HepG2 (cell line): ENCODE results near the gene HMGCS2. TPM values are rescaled to one million over a fixed set of nuclear protein-coding genes. Genes with fewer than 3 reads are reported as not detected.

Experiments used
- ATAC-seq: fragments of 200-7000 bp; cut with Tn5 transposase; 3 replicates; pipeline ENCODE4 v1.9.1; 2020; ENCODE audit warnings: mild to moderate bottlenecking, moderate library complexity
- BruUV-seq: library from RNA; stranded (reverse); fragments of 400-500 nt; replicated peaks from 2 replicates; lab custom pipeline; 2021; lab: Mats Ljungman, UMichigan
- CTCF ChIA-PET: fragments of 300-600 bp; formaldehyde crosslinking; extraction: SDS; loops from one replicate; lab custom pipeline; 2021; ENCODE audit warnings: low total read pairs, inconsistent platforms, low intra/inter-chr PET ratio; lab: Yijun Ruan, JAX
- POLR2A ChIA-PET: fragments of 350-600 bp; sonication (Branson Sonifier 250); formaldehyde crosslinking; loops from one replicate; lab custom pipeline; 2020; ENCODE audit warnings: antibody characterized with exemption, inconsistent platforms; lab: Yijun Ruan, JAX
- DNase-seq: peaks from one replicate; pipeline ENCODE4 v3.0.0-alpha.2; 2015; ENCODE audit warnings: low spot score
- FAIRE-seq: peaks from 3 replicates; lab custom pipeline; 2011; peaks lifted over from hg19 to GRCh38; lab: Jason Lieb, UNC
- H2AFZ ChIP-seq: one replicate; pipeline ENCODE4 v1.6.1; 2011; ENCODE audit warnings: low read length, inconsistent platforms
- H3K27ac ChIP-seq: fragments of 300-600 bp; 3 replicates; pipeline ENCODE4 v1.8.0; 2011; ENCODE audit warnings: mixed run types, mild to moderate bottlenecking, mixed read lengths, low read length, inconsistent platforms; ENCODE audit not compliant: insufficient read depth; ENCODE audit errors: extremely low read length
- H3K27me3 ChIP-seq, 2 experiments: fragments of 200-600 bp in 1 of 2; 2 replicates in 1 of 2; 3 replicates in 1 of 2; pipeline versions ENCODE4 v1.6.0 to v1.8.0; 2011; ENCODE audit warnings: low read length in 2 of 2, mild to moderate bottlenecking in 2 of 2, moderate library complexity in 2 of 2, inconsistent platforms in 1 of 2; ENCODE audit not compliant: insufficient read depth in 2 of 2, control insufficient read depth in 1 of 2
- H3K36me3 ChIP-seq, 2 experiments: fragments of 200-600 bp in 1 of 2; replicated peaks in 1 of 2; 2 replicates in 1 of 2; 3 replicates in 1 of 2; pipeline versions ENCODE4 v1.5.1 to v1.8.0; 2011; ENCODE audit warnings: low read length in 2 of 2, inconsistent platforms in 1 of 2; ENCODE audit not compliant: insufficient read depth in 2 of 2, control insufficient read depth in 1 of 2
- H3K4me1 ChIP-seq: 2 replicates; pipeline ENCODE4 v1.5.1; 2012; ENCODE audit warnings: low read length, inconsistent platforms; ENCODE audit not compliant: insufficient read depth
- H3K4me2 ChIP-seq: 2 replicates; pipeline ENCODE4 v1.6.0; 2011; ENCODE audit warnings: low read depth, low read length, inconsistent platforms
- H3K4me3 ChIP-seq, 3 experiments: fragments of 200-600 bp in 1 of 3; sonication (generic), shearing (Covaris generic) in 1 of 3; replicated peaks in 1 of 3; 2 replicates each; pipeline ENCODE4 v1.5.1; 2011 to 2016; ENCODE audit warnings: low read length in 3 of 3, inconsistent platforms in 2 of 3, low read depth in 2 of 3, mild to moderate bottlenecking in 2 of 3, control low read depth in 1 of 3, mixed read lengths in 1 of 3; ENCODE audit not compliant: insufficient read depth in 1 of 3
- H3K79me2 ChIP-seq: one replicate; pipeline ENCODE4 v1.6.1; 2011; ENCODE audit warnings: low read length, inconsistent platforms; ENCODE audit not compliant: insufficient read depth
- H3K9ac ChIP-seq: 2 replicates; pipeline ENCODE4 v1.6.0; 2011; ENCODE audit warnings: mild to moderate bottlenecking, low read depth, low read length, inconsistent platforms; ENCODE audit not compliant: insufficient read depth
- H3K9me3 ChIP-seq: 2 replicates; pipeline ENCODE4 v1.5.1; 2012; ENCODE audit warnings: mild to moderate bottlenecking, low read length
- H4K20me1 ChIP-seq: 2 replicates; pipeline ENCODE4 v1.6.0; 2011; ENCODE audit warnings: inconsistent platforms, mild to moderate bottlenecking, low read length, moderate library complexity; ENCODE audit not compliant: insufficient read depth
- ELF4 ChIP-seq: sonication (generic); formaldehyde crosslinking; IDR thresholded peaks from 2 replicates; pipeline ENCODE4 v1.5.0; 2020; ENCODE audit warnings: missing genetic modification reagents, mild to moderate bottlenecking, moderate library complexity, borderline replicate concordance
- HOXA5 ChIP-seq: sonication (generic); formaldehyde crosslinking; IDR thresholded peaks from 2 replicates; pipeline ENCODE4 v1.4.0; 2020; ENCODE audit warnings: missing genetic modification reagents
- HOXD1 ChIP-seq: sonication (generic); formaldehyde crosslinking; IDR thresholded peaks from 2 replicates; pipeline ENCODE4 v1.5.0; 2020; ENCODE audit warnings: missing genetic modification reagents
- NFYC ChIP-seq: IDR thresholded peaks from 2 replicates; pipeline ENCODE4 v1.6.1; 2016; ENCODE audit warnings: missing genetic modification reagents, missing compliant biosample characterization
- PTBP1 ChIP-seq: fragments of 200-400 bp; formaldehyde crosslinking; IDR thresholded peaks from 2 replicates; pipeline ENCODE4 v1.6.1; 2018; ENCODE audit warnings: low read length, low read depth; ENCODE audit not compliant: poor library complexity, severe bottlenecking
- SOX13 ChIP-seq, 3 experiments: fragments of 450-650 bp in 1 of 3; sonication (generic) in 1 of 3; formaldehyde crosslinking in 1 of 3; IDR thresholded peaks in 2 of 3; conservative IDR thresholded peaks in 1 of 3; 2 replicates each; pipeline versions ENCODE4 v1.5.0 to v1.6.1; 2016 to 2020; ENCODE audit warnings: antibody characterized with exemption in 1 of 3, mild to moderate bottlenecking in 1 of 3, missing compliant biosample characterization in 1 of 3, missing genetic modification reagents in 1 of 3, moderate library complexity in 1 of 3
- ZFP36L2 ChIP-seq: sonication (generic); formaldehyde crosslinking; IDR thresholded peaks from 2 replicates; pipeline ENCODE4 v1.4.0; 2020; ENCODE audit warnings: missing genetic modification reagents
- WGBS: methylation state at CpG from one replicate; pipeline ENCODE4 v1.1.6; 2017; ENCODE audit warnings: low lambda C conversion rate; 5-methylcytosine and 5-hydroxymethylcytosine counted together
- in situ Hi-C: cut with HindIII; loops from 2 replicates; pipeline ENCODE4 v1.10.0; 2017; ENCODE audit warnings: low pct_unique_long_range_greater_than_20kb; ENCODE audit not compliant: extremely low pct_ligation_motif_present
- intact Hi-C: fragments of 100-400 bp; cut with micrococcal nuclease; formaldehyde crosslinking; loops from one replicate; pipeline ENCODE4 v1.10.0; 2022; ENCODE audit not compliant: unreplicated experiment
- polyA plus RNA-seq, 8 experiments: library from polyadenylated mRNA; depleted of rRNA in 3 of 8; stranded (reverse) in 7 of 8; unstranded in 1 of 8; fragments of >200 nt; fragmentation: Illumina TruSeq in 4 of 8; extraction: Trizol in 4 of 8; gene quantifications; 2 replicates each; pipeline versions ENCODE4 v1.2.1 to v1.2.3, GENCODE V29; 2011 to 2016; ENCODE audit warnings: low read depth in 4 of 8, missing spikeins in 1 of 8, mixed read lengths in 1 of 8; ENCODE audit not compliant: insufficient read depth in 1 of 8
- total RNA-seq, 5 experiments: library from RNA; depleted of rRNA; stranded (reverse); fragments of >200 nt; fragmentation: Illumina TruSeq; extraction: Trizol; gene quantifications; 2 replicates each; pipeline ENCODE4 v1.2.3, GENCODE V29; 2016; ENCODE audit warnings: low read depth in 1 of 5
- TF ChIP-seq, protein P1 (sequence below), 2 experiments: sonication (generic) in 1 of 2; formaldehyde crosslinking in 1 of 2; IDR thresholded peaks; 2 replicates each; pipeline versions ENCODE4 v1.5.1 to v1.6.1; 2011 to 2020; ENCODE audit warnings: borderline replicate concordance in 1 of 2, low read depth in 1 of 2, low read length in 1 of 2, mild to moderate bottlenecking in 1 of 2, missing genetic modification reagents in 1 of 2, moderate library complexity in 1 of 2
- TF ChIP-seq, protein P2 (sequence below): sonication (generic); formaldehyde crosslinking; IDR thresholded peaks from 2 replicates; pipeline ENCODE4 v1.8.0; 2022; ENCODE audit warnings: mild to moderate bottlenecking, missing genetic modification reagents; ENCODE audit not compliant: insufficient replicate concordance
- TF ChIP-seq, protein P3 (sequence below): sonication (generic); formaldehyde crosslinking; IDR thresholded peaks from 2 replicates; pipeline ENCODE4 v1.4.0; 2020; ENCODE audit warnings: missing genetic modification reagents, borderline replicate concordance
- TF ChIP-seq, protein P4 (sequence below): sonication (generic); formaldehyde crosslinking; IDR thresholded peaks from 2 replicates; pipeline ENCODE4 v1.4.0; 2020; ENCODE audit warnings: missing genetic modification reagents, borderline replicate concordance

HMGCS2 gene
- total and polyA plus RNA-seq, 2 of the 13 experiments (the other 11 are each of a cell fraction or from before 2014, with no cell fraction given) = 0.44 to 1.5 TPM

DNA sequence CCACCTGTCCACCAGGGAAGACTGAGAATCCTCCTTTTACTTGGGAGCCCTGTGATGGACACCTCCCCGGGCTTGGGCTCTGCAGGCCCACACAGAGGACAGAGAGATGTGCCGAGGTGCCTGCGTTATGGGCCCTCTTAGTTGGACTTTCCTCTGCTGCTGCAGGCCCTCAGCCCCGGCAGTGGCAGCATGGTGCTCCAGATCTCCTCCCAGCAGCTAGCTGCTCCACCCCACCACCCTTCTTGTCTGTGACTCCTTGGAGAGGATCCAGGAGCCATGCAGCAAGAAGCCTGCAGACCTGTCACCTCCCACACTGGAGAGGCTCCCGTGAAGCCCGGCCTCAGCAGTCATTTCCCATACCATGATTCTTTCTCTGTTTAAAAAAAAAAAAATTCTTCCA, 29.6 kb downstream of the HMGCS2 start:
- FAIRE-seq = no peak
- Histone ChIP-seq H3K27me3 (no peaks in the 10 kb centered on the region), H4K20me1 (no peaks in the 10 kb centered on the region; the same call in 1 of the 2 replicates), H2AFZ (no peak overlapping the region), H3K27ac (no peak overlapping the region), H3K4me2 (no peak overlapping the region), H3K9me3 (no peaks in the 10 kb centered on the region), H3K4me3 (no peak overlapping the region), H3K36me3 (peaks cover 52 to 99% of the 10 kb centered on the region in 2 experiments), H3K4me1 (peaks cover 7% of the 10 kb centered on the region), H3K79me2 (no peaks in the 10 kb centered on the region), H3K9ac (no peak overlapping the region)
- POLR2A ChIA-PET = no interaction called here
- WGBS = 96% methylated on average over 6 of the region's 6 CpGs
- no peak for DNase-seq
- intact Hi-C loops = no loop called here
- no peak for ATAC-seq
- CTCF ChIA-PET = no interaction called here
- no TSS peak for BruUV-seq
- in situ Hi-C loops = no loop called here
- TF ChIP-seq, protein P1, sequence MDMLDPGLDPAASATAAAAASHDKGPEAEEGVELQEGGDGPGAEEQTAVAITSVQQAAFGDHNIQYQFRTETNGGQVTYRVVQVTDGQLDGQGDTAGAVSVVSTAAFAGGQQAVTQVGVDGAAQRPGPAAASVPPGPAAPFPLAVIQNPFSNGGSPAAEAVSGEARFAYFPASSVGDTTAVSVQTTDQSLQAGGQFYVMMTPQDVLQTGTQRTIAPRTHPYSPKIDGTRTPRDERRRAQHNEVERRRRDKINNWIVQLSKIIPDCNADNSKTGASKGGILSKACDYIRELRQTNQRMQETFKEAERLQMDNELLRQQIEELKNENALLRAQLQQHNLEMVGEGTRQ (IDR thresholded peaks at IDR 0.05; ENCODE audit: low read depth, low read length) = no peak
- TF ChIP-seq, protein P1 (CRISPR knock-in tag; IDR thresholded peaks at IDR 0.05; ENCODE audit: borderline replicate concordance) = no peak
- TF ChIP-seq PTBP1 (no peak), SOX13 (IDR thresholded peaks at IDR 0.05) (no peak), SOX13 (CRISPR knock-in tag; conservative IDR thresholded peaks at IDR 0.05 in 1 of 2, IDR thresholded peaks at IDR 0.05 in 1 of 2) (no peak), HOXA5 (CRISPR knock-in tag) (no peak), ZFP36L2 (CRISPR knock-in tag) (no peak), ELF4 (CRISPR knock-in tag) (no peak), HOXD1 (CRISPR knock-in tag) (no peak), NFYC (CRISPR knock-in tag) (no peak)
- TF ChIP-seq, protein P2, sequence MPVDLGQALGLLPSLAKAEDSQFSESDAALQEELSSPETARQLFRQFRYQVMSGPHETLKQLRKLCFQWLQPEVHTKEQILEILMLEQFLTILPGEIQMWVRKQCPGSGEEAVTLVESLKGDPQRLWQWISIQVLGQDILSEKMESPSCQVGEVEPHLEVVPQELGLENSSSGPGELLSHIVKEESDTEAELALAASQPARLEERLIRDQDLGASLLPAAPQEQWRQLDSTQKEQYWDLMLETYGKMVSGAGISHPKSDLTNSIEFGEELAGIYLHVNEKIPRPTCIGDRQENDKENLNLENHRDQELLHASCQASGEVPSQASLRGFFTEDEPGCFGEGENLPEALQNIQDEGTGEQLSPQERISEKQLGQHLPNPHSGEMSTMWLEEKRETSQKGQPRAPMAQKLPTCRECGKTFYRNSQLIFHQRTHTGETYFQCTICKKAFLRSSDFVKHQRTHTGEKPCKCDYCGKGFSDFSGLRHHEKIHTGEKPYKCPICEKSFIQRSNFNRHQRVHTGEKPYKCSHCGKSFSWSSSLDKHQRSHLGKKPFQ (CRISPR knock-in tag) = no peak
- TF ChIP-seq, protein P3, sequence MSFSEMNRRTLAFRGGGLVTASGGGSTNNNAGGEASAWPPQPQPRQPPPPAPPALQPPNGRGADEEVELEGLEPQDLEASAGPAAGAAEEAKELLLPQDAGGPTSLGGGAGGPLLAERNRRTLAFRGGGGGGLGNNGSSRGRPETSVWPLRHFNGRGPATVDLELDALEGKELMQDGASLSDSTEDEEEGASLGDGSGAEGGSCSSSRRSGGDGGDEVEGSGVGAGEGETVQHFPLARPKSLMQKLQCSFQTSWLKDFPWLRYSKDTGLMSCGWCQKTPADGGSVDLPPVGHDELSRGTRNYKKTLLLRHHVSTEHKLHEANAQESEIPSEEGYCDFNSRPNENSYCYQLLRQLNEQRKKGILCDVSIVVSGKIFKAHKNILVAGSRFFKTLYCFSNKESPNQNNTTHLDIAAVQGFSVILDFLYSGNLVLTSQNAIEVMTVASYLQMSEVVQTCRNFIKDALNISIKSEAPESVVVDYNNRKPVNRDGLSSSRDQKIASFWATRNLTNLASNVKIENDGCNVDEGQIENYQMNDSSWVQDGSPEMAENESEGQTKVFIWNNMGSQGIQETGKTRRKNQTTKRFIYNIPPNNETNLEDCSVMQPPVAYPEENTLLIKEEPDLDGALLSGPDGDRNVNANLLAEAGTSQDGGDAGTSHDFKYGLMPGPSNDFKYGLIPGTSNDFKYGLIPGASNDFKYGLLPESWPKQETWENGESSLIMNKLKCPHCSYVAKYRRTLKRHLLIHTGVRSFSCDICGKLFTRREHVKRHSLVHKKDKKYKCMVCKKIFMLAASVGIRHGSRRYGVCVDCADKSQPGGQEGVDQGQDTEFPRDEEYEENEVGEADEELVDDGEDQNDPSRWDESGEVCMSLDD (CRISPR knock-in tag) = no peak
- TF ChIP-seq, protein P4, sequence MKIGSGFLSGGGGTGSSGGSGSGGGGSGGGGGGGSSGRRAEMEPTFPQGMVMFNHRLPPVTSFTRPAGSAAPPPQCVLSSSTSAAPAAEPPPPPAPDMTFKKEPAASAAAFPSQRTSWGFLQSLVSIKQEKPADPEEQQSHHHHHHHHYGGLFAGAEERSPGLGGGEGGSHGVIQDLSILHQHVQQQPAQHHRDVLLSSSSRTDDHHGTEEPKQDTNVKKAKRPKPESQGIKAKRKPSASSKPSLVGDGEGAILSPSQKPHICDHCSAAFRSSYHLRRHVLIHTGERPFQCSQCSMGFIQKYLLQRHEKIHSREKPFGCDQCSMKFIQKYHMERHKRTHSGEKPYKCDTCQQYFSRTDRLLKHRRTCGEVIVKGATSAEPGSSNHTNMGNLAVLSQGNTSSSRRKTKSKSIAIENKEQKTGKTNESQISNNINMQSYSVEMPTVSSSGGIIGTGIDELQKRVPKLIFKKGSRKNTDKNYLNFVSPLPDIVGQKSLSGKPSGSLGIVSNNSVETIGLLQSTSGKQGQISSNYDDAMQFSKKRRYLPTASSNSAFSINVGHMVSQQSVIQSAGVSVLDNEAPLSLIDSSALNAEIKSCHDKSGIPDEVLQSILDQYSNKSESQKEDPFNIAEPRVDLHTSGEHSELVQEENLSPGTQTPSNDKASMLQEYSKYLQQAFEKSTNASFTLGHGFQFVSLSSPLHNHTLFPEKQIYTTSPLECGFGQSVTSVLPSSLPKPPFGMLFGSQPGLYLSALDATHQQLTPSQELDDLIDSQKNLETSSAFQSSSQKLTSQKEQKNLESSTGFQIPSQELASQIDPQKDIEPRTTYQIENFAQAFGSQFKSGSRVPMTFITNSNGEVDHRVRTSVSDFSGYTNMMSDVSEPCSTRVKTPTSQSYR (CRISPR knock-in tag) = no peak
